SK-N-DZ (cell line): ENCODE data around the gene CD48. TPM values are rescaled to one million over a fixed set of nuclear protein-coding genes. Genes with fewer than 3 reads are reported as not detected.

Experiments used
- DNase-seq: peaks from one replicate; pipeline ENCODE4 v3.0.0-alpha.2; 2015; ENCODE audit warnings: low spot score
- polyA plus RNA-seq, 2 experiments: library from polyadenylated mRNA; depleted of rRNA; stranded (reverse); fragments of >200 nt; gene quantifications; 2 replicates each; pipeline ENCODE4 v1.2.3, GENCODE V29; 2014

Gene CD48, protein sequence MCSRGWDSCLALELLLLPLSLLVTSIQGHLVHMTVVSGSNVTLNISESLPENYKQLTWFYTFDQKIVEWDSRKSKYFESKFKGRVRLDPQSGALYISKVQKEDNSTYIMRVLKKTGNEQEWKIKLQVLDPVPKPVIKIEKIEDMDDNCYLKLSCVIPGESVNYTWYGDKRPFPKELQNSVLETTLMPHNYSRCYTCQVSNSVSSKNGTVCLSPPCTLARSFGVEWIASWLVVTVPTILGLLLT
- not detected in 2 replicates for polyA plus RNA-seq (2014; cell fraction: cytosol; rRNA removed)
- not detected in 2 replicates for polyA plus RNA-seq (2014; cell fraction: nucleus; rRNA removed)

DNA sequence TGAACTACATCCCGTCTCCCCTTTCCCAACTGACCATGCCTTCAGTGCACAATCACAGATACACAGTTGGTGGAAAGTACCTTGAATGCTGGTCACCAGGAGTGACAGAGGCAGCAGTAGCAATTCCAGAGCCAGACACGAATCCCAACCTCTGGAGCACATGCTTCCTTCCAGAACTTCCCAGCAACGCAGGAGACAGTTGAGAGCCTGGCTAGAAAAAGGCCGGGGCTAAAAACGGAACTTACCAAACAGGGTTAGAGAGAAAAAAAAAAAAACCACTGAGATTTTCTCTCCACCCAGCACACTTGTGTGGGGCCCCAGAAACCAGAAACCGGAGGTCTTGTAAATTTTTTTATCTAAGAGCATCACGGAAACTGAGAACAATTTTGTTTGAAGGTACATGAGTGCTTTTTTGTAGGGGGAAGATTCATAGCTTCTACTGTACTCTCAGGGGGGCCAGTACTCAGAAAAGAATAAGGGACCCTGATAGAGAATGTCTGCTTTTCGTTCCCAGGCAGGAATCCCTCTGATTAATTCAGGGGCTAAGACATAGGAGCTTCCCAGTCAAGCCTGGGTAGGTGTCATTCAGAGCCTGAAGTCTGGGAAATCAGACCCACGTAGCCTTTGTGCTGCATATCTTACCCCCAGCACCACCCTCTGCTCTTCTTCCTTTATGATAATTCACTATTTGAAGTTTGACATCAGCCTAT, at the start of gene CD48:
CD48 (minus strand) TSS at position 221 of the 710 bp plus-strand sequence; CDS start at position 162, 59 bp downstream.
- no peak for DNase-seq

DNA sequence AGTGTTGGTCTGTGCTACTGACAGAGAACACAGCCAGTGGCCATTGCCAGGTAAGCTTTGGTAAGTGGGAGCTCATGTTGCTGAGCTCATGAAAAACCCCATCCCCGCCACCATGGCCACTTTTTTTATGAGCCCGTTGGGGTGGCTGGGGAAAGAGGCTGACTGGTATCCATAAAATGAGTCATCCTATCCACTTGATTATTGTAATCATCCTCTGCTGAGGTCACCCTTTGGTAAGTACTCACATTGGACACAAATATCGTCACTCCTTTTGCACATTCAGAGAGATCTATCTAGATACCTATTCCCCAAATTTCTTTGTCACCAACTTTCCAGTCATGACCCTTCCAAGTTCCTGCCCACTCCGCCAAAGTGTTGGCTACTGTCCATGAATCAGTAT, 49.4 kb upstream of the CD48 start:
- DNase-seq, result no peak

DNA sequence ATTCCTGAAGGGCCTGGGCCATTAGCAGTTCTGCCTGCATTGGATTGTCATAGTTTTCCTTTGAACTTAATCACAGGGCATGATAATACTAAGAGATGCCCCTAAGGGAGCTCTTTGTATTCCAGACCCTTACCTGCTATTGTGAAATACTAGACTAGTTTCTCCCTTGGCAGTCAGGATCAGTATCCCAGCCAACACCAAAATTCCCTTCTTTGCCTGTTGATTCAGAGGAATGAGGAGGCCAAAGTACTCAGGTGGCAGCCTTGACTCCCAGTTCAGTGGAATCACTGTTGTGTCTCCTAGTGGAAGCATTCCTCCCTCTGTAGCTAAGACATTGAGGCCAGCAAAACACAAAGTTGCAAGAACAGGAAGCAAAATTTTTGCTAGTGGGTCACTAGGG, 48.1 kb upstream of the CD48 start:
- DNase-seq, result no peak

DNA sequence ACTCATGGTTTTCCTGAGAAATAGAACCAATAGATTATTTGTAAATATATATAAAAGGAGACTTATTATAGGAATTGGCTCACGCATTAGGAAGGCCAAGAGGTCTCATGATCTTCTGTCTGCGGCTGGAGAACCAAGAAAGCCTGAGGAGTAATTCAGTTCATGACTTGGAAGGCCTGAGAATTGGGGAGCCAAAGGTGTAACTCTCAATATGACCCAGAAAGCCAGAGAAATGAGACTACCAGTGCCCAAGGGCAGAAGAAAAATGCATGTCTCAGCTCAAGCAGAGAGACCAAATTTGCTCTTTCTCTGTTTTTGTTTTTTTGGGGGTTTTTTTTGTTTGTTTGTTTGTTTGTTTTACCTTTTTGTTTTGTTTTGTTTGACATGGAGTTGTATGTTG, 46.9 kb upstream of the CD48 start:
- DNase-seq, result no peak

DNA sequence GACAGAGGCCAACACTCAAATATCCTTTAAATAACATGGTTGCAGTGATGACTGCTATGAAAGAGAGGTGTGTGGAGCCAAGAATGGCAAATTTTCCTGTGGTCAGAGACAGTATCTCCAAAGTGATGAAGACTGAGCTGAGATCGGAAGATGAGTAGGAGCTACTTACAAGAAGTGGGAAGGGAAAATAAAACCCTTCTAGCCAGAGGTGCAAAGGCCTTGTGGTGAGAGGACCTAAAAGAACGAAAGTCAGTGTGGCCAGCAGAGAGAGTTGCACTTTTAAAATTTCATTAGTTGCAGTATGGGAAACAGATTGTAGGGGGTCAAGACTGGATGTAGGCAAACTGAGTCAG, 45.2 kb upstream of the CD48 start:
- DNase-seq, result no peak

DNA sequence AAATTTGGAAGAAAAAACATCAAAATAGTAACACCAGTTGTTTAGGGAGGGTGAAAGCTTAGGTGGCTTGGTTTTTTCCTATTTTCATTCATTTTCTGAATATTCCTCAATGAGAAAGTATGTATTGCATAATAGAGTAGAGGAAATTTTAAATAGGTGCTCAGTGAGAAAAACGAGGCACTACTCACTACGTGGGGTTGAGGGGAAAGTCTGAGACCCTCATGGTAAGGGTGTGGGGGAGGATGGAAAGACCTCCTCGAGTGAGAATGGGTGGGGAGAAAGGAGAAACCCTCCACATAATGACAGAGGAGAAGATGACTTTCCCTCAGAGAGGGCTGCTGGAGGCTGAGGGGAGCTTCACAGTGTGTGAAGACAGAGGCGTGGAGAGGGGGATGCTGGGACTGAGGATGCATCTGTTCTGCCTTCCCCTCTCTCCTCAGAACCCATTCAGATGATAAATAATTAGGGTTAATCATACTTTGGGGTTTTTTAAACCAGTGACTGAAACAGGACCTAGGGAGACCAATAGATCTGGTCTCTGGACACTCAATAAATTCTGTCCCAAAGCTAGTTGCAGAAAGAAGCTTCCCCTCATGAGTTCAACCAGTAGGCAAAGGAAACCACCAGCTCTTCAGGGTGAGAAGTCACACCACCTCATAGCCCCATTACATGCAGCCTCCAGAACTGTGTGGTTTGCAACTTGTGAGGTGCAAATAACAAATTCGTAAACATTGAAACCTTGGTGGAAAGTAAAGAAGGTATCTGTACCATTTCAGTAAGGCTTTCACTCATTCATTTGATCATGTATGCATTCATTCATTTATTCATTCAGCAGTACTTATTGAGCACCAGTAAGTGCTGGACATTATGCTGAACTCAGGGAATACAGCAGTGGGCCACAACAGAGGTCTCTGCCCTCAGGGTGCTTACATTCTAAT, 44.6 kb upstream of the CD48 start:
- no peak for DNase-seq

DNA sequence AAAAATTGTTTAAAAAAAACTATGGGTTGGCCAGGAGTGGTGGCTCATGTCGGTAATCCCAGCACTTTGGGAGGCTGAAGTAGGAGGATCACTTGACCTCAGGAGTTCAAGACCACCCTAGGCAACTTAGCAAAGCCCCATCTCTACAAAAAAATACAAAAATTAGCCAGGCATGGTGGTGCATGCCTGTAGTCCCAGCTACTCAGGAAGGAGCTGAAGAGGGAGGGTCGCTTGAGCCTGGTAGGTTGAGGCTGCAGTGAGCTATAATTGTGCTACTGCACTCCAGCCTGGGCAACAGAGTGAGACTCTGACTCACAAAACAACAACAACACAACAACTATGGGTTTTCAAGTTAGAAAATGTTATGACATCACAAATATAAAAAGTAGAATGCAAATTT, 43.8 kb upstream of the CD48 start:
- DNase-seq, result no peak

DNA sequence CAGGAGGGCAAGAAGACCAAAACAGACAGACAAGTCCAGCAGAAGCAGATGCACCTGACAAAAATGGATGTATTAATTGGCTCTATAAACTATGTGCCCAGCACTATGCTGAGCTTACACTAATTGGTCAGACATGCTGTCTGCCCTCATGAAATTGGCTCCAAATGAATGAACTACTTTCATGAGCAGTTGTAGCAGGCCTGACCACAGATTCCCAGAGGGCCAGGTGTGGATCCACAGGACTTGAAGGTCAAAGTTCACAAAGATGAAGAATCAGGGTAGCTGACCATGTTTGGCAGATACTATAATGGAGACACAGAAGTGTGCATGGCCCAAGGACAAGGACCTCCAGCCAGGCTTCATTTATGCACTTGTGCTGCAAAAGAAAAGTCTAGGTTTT, 42.0 kb upstream of the CD48 start:
- no peak for DNase-seq

DNA sequence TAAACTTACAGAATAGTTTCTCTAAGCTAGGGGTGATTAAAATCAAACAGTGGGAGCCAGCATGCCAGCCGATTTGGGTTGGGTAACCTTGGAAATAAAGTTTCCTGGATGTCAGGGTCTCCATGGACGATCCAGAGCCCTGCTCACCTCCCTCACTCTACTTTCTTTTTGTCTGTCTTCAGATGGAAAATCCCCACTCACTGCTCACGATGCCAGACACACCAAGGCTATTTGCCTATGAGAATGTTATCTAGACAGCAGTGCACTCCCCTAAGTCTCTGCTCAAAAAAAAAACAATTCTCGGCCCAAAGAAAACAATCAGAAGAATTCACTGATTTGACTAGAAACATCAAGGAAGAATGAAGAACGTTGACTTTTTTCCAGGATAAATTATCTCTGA, 41.3 kb upstream of the CD48 start:
- no peak for DNase-seq

DNA sequence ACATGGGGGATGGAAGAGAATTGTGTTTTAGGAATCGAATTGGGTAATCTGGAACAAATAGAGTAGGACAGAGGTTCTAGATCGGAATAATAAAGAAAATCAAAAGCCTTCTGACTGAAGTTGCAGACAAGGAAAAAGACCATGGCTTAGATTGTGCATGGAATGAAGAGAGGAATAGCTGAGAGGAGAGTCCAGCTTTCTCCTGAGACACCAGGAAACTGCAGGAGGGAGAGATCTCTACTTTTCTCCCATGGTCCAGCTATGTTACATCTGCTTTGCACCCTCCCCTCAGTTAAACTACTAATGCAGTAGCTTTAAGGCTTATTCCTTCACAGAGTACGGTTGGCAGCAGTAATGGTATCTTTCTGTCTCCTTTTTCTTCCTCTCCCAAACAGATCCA, 40.8 kb upstream of the CD48 start:
- DNase-seq, result no peak

DNA sequence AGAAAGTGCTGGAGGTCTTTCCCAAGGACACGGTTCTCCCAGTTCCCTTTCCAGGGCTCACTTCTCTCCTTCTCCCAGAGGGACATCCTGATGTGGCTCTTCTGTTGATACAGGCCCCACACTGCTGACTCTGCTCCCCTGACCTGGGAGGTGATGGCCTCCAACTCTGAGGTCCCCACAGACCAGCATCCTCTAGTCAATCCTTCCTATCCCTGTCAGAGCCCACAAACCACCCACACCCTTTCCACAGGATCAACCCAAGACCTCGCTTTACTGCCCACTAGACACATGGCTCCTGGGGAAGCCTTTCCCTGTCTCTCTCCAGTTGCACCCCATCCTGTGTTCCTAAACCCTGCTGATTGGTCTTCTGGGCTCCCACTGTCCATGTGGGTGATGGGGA, 39.0 kb upstream of the CD48 start:
- DNase-seq, result no peak

DNA sequence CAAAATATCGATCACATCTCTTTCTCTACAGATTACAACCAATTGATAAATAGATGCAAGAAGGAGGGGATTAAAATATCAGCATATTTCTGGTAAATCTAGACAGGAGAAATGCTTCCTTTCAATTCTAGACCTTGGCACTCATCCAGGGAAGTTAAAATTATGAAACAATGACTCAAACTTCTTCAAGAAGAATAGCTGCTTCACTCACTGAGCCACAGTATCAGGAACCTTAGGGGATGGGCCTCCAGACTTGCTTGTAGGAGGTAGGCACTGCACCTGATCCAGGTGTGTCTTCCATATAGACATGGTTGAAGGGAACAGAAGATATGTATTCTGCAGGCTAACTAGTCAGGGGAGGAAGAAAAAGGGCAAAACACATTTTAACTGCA, 37.3 kb upstream of the CD48 start:
- DNase-seq, result no peak

DNA sequence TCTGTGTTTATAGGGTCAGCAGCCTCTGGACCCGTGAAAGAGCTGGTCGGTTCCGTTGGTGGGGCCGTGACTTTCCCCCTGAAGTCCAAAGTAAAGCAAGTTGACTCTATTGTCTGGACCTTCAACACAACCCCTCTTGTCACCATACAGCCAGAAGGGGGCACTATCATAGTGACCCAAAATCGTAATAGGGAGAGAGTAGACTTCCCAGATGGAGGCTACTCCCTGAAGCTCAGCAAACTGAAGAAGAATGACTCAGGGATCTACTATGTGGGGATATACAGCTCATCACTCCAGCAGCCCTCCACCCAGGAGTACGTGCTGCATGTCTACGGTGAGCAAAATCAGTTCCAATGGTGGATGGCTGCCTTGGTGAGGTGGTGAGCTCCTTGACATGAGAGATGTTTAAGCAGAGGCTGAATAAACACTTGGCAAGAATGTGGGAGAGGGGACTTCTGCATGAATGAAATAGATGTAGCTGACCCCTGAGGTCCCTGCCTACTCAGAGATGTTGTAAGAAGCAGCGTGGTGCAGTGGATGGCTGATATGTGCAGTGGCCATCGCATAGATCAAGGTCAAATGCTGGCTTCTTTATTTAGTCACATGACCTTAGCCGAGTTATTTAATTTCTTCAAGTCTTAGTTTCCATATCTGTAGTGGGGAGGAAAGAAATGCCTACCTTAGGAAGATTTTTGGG, 36.7 kb upstream of the CD48 start:
- no peak for DNase-seq

DNA sequence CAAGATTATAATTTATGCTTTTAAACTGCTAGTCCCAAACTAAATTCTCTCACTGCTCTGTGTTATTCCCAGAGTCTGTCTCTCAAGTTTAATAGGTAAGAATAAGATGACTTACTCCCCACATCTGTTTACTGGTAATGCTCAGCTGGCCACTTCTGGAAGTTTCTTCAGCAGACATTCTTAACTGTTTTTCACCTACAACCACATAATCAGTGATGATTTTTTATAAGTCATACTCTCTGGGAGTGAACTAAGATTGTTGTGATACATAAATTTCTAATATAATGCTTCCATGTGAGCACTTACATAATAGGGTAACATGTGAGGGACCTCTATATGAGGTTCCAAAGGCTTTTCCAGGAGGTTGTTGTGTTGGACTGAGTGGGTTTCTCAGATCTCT, 36.1 kb upstream of the CD48 start:
- no peak for DNase-seq

DNA sequence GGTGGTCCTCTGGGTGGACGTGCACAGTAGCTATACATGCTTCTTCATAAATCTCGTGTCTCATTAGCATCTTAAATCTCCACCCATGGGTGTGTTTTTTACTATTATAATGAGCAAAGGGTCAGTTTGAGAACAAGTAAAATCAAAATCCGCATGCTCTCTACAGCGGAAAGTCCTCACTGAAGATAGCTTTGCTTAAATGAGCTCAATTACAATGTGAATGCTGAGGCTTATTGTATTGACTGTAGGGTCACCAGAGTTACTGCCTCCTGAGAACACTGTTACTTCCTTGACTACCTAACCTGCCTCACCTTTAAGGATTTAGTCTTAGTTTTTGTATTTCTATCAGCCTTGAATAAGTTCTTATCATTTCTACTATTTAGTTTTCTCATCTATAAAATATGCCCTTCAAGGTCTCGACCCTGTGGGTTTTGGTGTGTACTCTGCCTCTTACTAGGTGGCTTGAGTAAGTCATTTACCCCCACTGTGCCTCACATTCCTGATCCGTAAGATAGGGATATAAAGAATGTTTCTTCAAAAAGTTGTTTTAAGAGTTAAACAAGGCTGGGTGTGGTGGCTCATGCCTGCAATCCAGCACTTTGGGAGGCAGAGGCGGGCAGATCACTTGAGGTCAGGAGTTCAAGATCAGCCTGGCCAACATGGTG, 35.3 kb upstream of the CD48 start:
- DNase-seq, result no peak

DNA sequence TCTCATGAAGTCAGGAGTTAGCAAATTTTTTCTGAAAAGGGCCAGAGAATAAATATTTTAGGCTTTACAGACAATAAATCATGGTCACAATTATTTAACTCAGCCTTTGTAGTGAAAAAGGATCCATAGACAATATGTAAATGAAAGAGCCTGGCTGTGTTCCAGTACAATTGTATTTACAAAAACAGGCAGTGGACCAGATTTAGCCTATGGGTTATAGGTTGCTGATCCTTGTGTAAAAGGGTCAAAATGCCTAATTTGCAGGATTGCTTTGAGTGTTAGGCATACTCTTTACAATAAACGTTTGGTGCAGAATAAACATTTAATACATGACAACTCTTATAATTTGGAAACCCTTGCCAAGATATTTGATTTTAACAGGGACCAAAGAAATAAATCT, 33.9 kb upstream of the CD48 start:
- DNase-seq, result no peak

DNA sequence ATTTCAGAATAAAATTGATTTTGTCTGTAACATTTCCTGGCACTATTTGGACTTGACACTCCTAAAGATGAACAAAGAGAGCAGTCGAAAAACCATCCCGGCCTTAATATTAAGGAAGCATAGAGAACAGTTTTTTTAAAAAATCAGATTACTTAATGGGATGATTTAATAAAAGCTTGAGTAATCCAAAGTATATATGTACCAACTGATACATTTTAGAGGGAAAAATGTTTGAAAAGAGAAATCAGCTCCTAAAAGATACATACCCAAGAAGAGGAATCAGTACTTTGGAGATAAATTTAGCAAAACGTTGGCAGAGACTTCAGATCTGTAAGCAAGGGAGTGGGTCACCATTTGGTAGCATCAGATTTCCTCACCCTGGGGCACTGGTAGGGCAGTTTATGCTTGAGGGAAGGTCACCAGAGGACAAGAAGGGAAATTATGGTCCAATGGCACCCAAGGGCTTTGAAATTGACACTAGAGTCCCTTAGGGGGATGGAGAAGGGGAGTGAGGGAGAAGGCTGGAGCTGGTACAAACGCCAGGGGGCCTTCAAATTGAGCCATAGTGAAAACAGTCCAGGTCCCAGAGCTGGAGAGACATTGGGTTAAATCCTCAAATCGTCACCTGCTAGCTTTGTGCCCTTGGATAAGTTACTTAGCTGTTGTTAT, 33.4 kb upstream of the CD48 start:
- no peak for DNase-seq

DNA sequence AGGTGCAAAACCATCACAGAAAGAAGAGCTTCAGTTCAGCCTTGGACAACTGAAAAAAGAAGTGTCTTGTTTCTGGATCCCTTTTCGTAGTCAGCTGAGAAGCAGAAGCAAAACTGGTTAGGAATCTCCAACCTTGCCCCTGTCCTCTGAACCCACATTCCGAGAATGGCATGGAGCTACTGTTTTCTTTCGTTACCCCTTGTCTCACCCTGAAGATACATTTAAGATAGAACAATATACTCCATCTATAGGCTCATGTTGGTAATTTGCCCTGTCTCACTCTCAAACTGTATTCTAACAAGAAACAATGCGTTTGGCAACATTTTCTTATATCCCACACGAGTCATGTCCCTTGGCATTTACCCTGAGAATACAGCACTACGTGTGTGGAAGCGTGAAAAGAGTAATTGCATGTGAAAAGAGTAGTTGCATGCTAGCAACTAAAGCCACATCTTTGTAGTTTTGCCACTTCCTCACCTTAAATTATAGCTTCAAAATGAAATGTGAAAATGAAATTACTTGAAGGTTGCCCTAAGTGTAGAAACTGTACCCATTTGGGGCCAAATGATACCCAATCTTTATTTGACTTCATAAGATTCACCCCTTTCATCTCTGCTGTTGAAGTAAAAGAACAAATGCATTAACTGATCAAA, 32.7 kb upstream of the CD48 start:
- no peak for DNase-seq

DNA sequence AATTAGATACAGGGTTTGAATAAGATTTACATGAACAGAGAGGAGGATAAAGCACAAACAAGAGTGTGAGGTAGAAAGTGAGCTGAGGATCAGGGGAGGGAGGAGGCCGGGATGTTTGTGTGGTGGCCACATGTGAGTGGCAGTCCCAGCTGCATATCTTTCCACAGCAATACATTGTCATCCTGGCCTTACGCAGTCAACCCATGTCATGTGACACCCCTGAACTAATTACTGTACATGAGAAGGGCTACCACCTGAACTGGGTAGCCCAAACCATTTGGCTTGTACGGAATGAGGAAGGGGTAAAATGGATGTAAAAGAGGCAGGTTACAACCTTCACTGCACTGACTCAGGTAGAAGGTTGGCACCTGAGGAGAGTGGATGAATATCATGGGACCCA, 31.6 kb upstream of the CD48 start:
- no peak for DNase-seq
